ENCODE data around the gene PTPN14. TPM values are rescaled to one million over a fixed set of nuclear protein-coding genes. Genes with fewer than 3 reads are reported as not detected.

The PTPN14 gene
- total and polyA plus RNA-seq, 2 of the 4 experiments (the other 2 are of a cell fraction): 21.5 to 31.7 TPM

DNA sequence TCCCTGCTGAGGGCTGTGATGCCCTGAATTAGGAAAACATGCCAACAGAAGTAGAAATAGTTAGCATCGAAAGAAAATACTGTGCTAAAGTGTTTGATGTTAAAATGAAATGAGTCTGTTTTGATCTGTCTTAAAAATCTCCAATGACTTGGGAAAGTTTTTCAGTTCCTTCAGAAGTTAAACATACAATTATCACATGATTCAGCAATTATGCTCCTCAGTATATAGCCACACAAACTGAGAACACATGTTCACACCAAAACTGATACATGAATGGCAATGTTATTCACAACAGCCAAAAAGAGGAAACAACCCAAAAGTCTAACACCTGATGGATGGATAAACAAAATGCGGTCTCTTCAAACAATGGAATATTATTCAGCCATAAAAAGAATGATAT, 130.6 kb downstream of the PTPN14 start:
- Histone ChIP-seq H3K4ac (ENCODE audit: low read depth, low read length) (no peak overlapping the region), H3K27me3 (ENCODE audit: control insufficient read depth, insufficient read depth, low read length) (no peaks in the 10 kb centered on the region), H3K27ac (ENCODE audit: insufficient read depth, low read length) (no peak overlapping the region), H3K23ac (ENCODE audit: low read depth, low read length) (no peak overlapping the region), H3K56ac (ENCODE audit: extremely low read depth, insufficient read depth, low read length) (no peak overlapping the region), H3K79me1 (ENCODE audit: low read depth in 1 of 2, low read length in 2 of 2) (peaks cover 45 to 78% of the 10 kb centered on the region in 2 experiments), H4K5ac (ENCODE audit: low read depth, low read length) (0 out of 2 replicates have a peak overlapping the region, but pooled peaks have one; percentile 56), H3K9me1 (ENCODE audit: insufficient read depth, low read length) (peaks cover 24% of the 10 kb centered on the region), H3K4me2 (ENCODE audit: low read depth, low read length) (no peak overlapping the region), H3K18ac (ENCODE audit: low read depth, low read length) (peak overlapping the region; percentile 46; the same call in 1 of the 2 replicates), H2BK20ac (ENCODE audit: low read depth, low read length) (no peak overlapping the region), H3K36me3 (ENCODE audit: control insufficient read depth, insufficient read depth, low read length) (no peaks in the 10 kb centered on the region), H3K9me3 (ENCODE audit: control insufficient read depth, insufficient read depth, low read length) (no peaks in the 10 kb centered on the region), H2BK120ac (ENCODE audit: low read depth, low read length) (no peak overlapping the region), H3K4me3 (ENCODE audit: insufficient read depth, low read depth, low read length) (no peak overlapping the region), H4K20me1 (ENCODE audit: insufficient read depth, low read length) (peaks cover 31% of the 10 kb centered on the region), H2AFZ (replicated peaks; ENCODE audit: low read length, poor library complexity) (no peak overlapping the region), H3K4me1 (ENCODE audit: control insufficient read depth, insufficient read depth, low read length) (peaks cover 18% of the 10 kb centered on the region), H2AK5ac (ENCODE audit: low read depth, low read length) (no peak overlapping the region), H4K8ac (ENCODE audit: low read depth in 2 of 2, low read length in 2 of 2) (no peak overlapping the region), H3K14ac (replicated peaks; ENCODE audit: low read depth, low read length) (no peak overlapping the region), H4K91ac (ENCODE audit: insufficient read depth, low read depth, low read length) (no peak overlapping the region), H3K9ac (ENCODE audit: low read depth, low read length) (no peak overlapping the region), H2BK15ac (ENCODE audit: low read depth, low read length) (no peak overlapping the region), H2AK9ac (replicated peaks; ENCODE audit: low read depth, low read length, poor library complexity) (no peak overlapping the region), H2BK5ac (ENCODE audit: low read depth, low read length, poor library complexity, severe bottlenecking) (no peak overlapping the region)
- intact Hi-C loops (cut with micrococcal nuclease) (no loop called here), in situ Hi-C loops (cut with MboI; ENCODE audit: low sequenced_read_pairs) (no loop called here), dilution Hi-C loops (cut with HindIII; ENCODE audit: low sequenced_read_pairs, unreplicated experiment) (no loop called here)
- no CpG with 5 or more reads among the region's 2 CpGs for WGBS, 2 experiments (ENCODE audit: extremely low coverage in 2 of 2, insufficient read length in 1 of 2)
- ATAC-seq (ENCODE audit: low read depth): no peak
- CTCF ChIA-PET: no interaction called here
- POLR2A ChIA-PET (ENCODE audit: unreplicated experiment): no interaction called here
- no TSS peak for BruUV-seq (replicated peaks)
- no peak for DNase-seq
- TF ChIP-seq MAFK (IDR thresholded peaks at IDR 0.05; ENCODE audit: low read depth, low read length) (peak; percentile 50), CHD1 (IDR thresholded peaks at IDR 0.05; ENCODE audit: low read depth, low read length) (no peak), NFE2L2 (IDR thresholded peaks at IDR 0.05; ENCODE audit: low read depth, low read length) (peak; percentile 22; the same call in 1 of the 2 replicates), CTCF (conservative IDR thresholded peaks at IDR 0.05; ENCODE audit: low read depth, low read length) (no peak)
- TF ChIP-seq, protein P1, sequence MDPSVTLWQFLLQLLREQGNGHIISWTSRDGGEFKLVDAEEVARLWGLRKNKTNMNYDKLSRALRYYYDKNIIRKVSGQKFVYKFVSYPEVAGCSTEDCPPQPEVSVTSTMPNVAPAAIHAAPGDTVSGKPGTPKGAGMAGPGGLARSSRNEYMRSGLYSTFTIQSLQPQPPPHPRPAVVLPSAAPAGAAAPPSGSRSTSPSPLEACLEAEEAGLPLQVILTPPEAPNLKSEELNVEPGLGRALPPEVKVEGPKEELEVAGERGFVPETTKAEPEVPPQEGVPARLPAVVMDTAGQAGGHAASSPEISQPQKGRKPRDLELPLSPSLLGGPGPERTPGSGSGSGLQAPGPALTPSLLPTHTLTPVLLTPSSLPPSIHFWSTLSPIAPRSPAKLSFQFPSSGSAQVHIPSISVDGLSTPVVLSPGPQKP (IDR thresholded peaks at IDR 0.05; ENCODE audit: borderline replicate concordance, low read depth, low read length): no peak

Measured in IMR-90 (cell line).